GM19438 (cell line): Measurements from ENCODE around the gene SALL1.

Experiments used
- ATAC-seq: cut with Tn5 transposase; IDR thresholded peaks from one replicate; pipeline ENCODE4 v1.9.1; 2021; ENCODE audit warnings: low read depth; ENCODE audit not compliant: unreplicated experiment

SALL1 gene

GRCh38 chr16:51150888-51151320 is at the start of gene SALL1:
Gene SALL1 (minus strand): TSS chr16:51151270. CDS start chr16:51151241, 29 bp downstream.
- ATAC-seq: no peak

- no peak for ATAC-seq
These were observed 49.7 kb upstream of the SALL1 start for GRCh38 chr16:51200793-51201192.

GRCh38 chr16:51197953-51198748 is 47.1 kb upstream of the SALL1 start:
- no peak for ATAC-seq

- no peak for ATAC-seq
These were observed 42.8 kb upstream of the SALL1 start for GRCh38 chr16:51193879-51194278.

GRCh38 chr16:51184702-51185433 is 33.8 kb upstream of the SALL1 start:
- ATAC-seq: no peak

GRCh38 chr16:51181503-51181811 is 30.4 kb upstream of the SALL1 start:
- ATAC-seq: no peak

- ATAC-seq: no peak
These were observed 29.8 kb upstream of the SALL1 start for GRCh38 chr16:51180719-51181502.

- no peak for ATAC-seq
These were observed 24.0 kb upstream of the SALL1 start for GRCh38 chr16:51175081-51175480.

GRCh38 chr16:51172368-51172767 is 21.3 kb upstream of the SALL1 start:
- no peak for ATAC-seq

- ATAC-seq: no peak
These were observed 17.7 kb upstream of the SALL1 start for GRCh38 chr16:51168755-51169154.

- no peak for ATAC-seq
These were observed 16.3 kb upstream of the SALL1 start for GRCh38 chr16:51167170-51167895.

- no peak for ATAC-seq
These were observed 15.5 kb upstream of the SALL1 start for GRCh38 chr16:51166541-51166940.

GRCh38 chr16:51166091-51166490 is 15.0 kb upstream of the SALL1 start:
- ATAC-seq: no peak

- no peak for ATAC-seq
These were observed 14.0 kb upstream of the SALL1 start for GRCh38 chr16:51165043-51165442.

GRCh38 chr16:51164574-51164973 is 13.5 kb upstream of the SALL1 start:
- no peak for ATAC-seq

- no peak for ATAC-seq
These were observed 13.0 kb upstream of the SALL1 start for GRCh38 chr16:51163894-51164566.

- ATAC-seq: no peak
These were observed 12.3 kb upstream of the SALL1 start for GRCh38 chr16:51163366-51163765.

GRCh38 chr16:51161440-51162195 is 10.5 kb upstream of the SALL1 start:
- ATAC-seq: no peak

GRCh38 chr16:51159865-51160264 is 8.8 kb upstream of the SALL1 start:
- no peak for ATAC-seq
